H1 (cell line): Measurements from ENCODE around the gene PAX3. TPM values are rescaled to one million over a fixed set of nuclear protein-coding genes. Genes with fewer than 3 reads are reported as not detected.

Experiments used
- CTCF ChIA-PET: fragments of 300-600 bp; sonication (Branson Sonifier 250); formaldehyde crosslinking; loops from one replicate; lab custom pipeline; 2021; ENCODE audit not compliant: partially characterized antibody; lab: Charles Lee
- POLR2A ChIA-PET: fragments of 300-600 bp; sonication (Branson Sonifier 250); formaldehyde crosslinking; loops from one replicate; lab custom pipeline; 2021; ENCODE audit warnings: inconsistent platforms; ENCODE audit not compliant: partially characterized antibody; lab: Charles Lee
- DNase-seq, 2 experiments: peaks; one replicate each; pipeline versions ENCODE4 v3.0.0 to v3.0.0-alpha.2; 2010 to 2022; ENCODE audit warnings: low spot score in 2 of 2, low read depth in 1 of 2, mixed read lengths in 1 of 2
- FAIRE-seq: peaks from 2 replicates; lab custom pipeline; 2011; peaks lifted over from hg19 to GRCh38; lab: Jason Lieb, UNC
- H2AFZ ChIP-seq: 2 replicates; pipeline ENCODE4 v1.8.1; 2012; ENCODE audit warnings: low read length, inconsistent platforms
- H2AK5ac ChIP-seq: 2 replicates; pipeline ENCODE4 v1.6.1; 2013; ENCODE audit warnings: low read depth, low read length
- H2BK120ac ChIP-seq: replicated peaks from 2 replicates; pipeline ENCODE3; 2013; ENCODE audit warnings: low read depth, low read length, inconsistent platforms
- H2BK12ac ChIP-seq: 2 replicates; pipeline ENCODE4 v1.6.1; 2013; ENCODE audit warnings: low read depth, low read length
- H2BK15ac ChIP-seq: 2 replicates; pipeline ENCODE4 v1.6.1; 2013; ENCODE audit warnings: low read length
- H2BK20ac ChIP-seq: 2 replicates; pipeline ENCODE4 v1.6.1; 2013; ENCODE audit warnings: low read length
- H2BK5ac ChIP-seq: 2 replicates; pipeline ENCODE4 v1.6.1; 2013; ENCODE audit warnings: low read depth, low read length
- H3K14ac ChIP-seq: 2 replicates; pipeline ENCODE4 v1.6.1; 2013; ENCODE audit warnings: inconsistent platforms; ENCODE audit not compliant: insufficient read length
- H3K18ac ChIP-seq: 2 replicates; pipeline ENCODE4 v1.6.1; 2013; ENCODE audit warnings: low read length; ENCODE audit errors: extremely low read depth
- H3K23ac ChIP-seq: 2 replicates; pipeline ENCODE4 v1.6.1; 2013; ENCODE audit warnings: inconsistent platforms; ENCODE audit not compliant: insufficient read length
- H3K23me2 ChIP-seq: 2 replicates; pipeline ENCODE4 v1.6.1; 2013; ENCODE audit warnings: low read depth, low read length
- H3K27ac ChIP-seq: 2 replicates; pipeline ENCODE4 v1.6.1; 2011; ENCODE audit warnings: low read depth, low read length, inconsistent platforms
- H3K27me3 ChIP-seq, 4 experiments: replicated peaks in 1 of 4; 1 replicate in 1 of 4; 2 replicates in 3 of 4; pipeline versions ENCODE4 v1.6.1 to v1.8.1; 2011 to 2013; ENCODE audit warnings: low read length in 3 of 4, mild to moderate bottlenecking in 3 of 4, inconsistent platforms in 2 of 4, mixed read lengths in 2 of 4, moderate library complexity in 1 of 4; ENCODE audit not compliant: control insufficient read depth in 3 of 4, insufficient read depth in 3 of 4; ENCODE audit errors: extremely low read depth in 1 of 4
- H3K36me3 ChIP-seq, 4 experiments: 2 replicates each; pipeline versions ENCODE4 v1.6.1 to v1.8.1; 2011 to 2013; ENCODE audit warnings: mild to moderate bottlenecking in 4 of 4, low read length in 3 of 4, moderate library complexity in 2 of 4, control low read depth in 1 of 4, inconsistent platforms in 1 of 4; ENCODE audit not compliant: insufficient read depth in 4 of 4, control insufficient read depth in 2 of 4
- H3K4ac ChIP-seq: replicated peaks from 2 replicates; pipeline ENCODE3; 2013; ENCODE audit warnings: low read length, low read depth, mixed read lengths, inconsistent platforms; ENCODE audit not compliant: insufficient read length
- H3K4me1 ChIP-seq, 4 experiments: replicated peaks in 1 of 4; 1 replicate in 1 of 4; 2 replicates in 3 of 4; pipeline versions ENCODE4 v1.6.1 to v1.8.1; 2011 to 2013; ENCODE audit warnings: low read length in 3 of 4, inconsistent platforms in 2 of 4, mixed read lengths in 1 of 4; ENCODE audit not compliant: insufficient read depth in 4 of 4, control insufficient read depth in 3 of 4
- H3K4me2 ChIP-seq, 2 experiments: 2 replicates each; pipeline versions ENCODE4 v1.6.1 to v1.8.1; 2011 to 2013; ENCODE audit warnings: low read depth in 2 of 2, low read length in 2 of 2, control low read depth in 1 of 2, inconsistent platforms in 1 of 2, mild to moderate bottlenecking in 1 of 2; ENCODE audit not compliant: insufficient read depth in 1 of 2
- H3K4me3 ChIP-seq, 4 experiments: fragments of 200-600, 300-600 bp in 1 of 4; sonication (generic), shearing (Covaris generic), sonication (Bioruptor Twin) in 1 of 4; 2 replicates each; pipeline versions ENCODE4 v1.5.1 to v1.8.1; 2011 to 2016; ENCODE audit warnings: low read length in 4 of 4, low read depth in 3 of 4, control low read depth in 2 of 4, inconsistent platforms in 2 of 4, mild to moderate bottlenecking in 2 of 4, mixed read lengths in 1 of 4, moderate library complexity in 1 of 4; ENCODE audit not compliant: insufficient read depth in 2 of 4; ENCODE audit errors: extremely low read depth in 1 of 4
- H3K56ac ChIP-seq: replicated peaks from 2 replicates; pipeline ENCODE3; 2013; ENCODE audit warnings: low read depth, mild to moderate bottlenecking, mixed read lengths, low read length, inconsistent platforms; ENCODE audit not compliant: insufficient read length
- H3K79me1 ChIP-seq: 2 replicates; pipeline ENCODE4 v1.6.1; 2013; ENCODE audit warnings: low read depth, low read length, control low read depth
- H3K79me2 ChIP-seq, 2 experiments: 2 replicates each; pipeline versions ENCODE4 v1.6.1 to v1.8.1; 2012 to 2013; ENCODE audit warnings: low read length in 2 of 2, mild to moderate bottlenecking in 2 of 2, inconsistent platforms in 1 of 2; ENCODE audit not compliant: insufficient read depth in 2 of 2, control insufficient read depth in 1 of 2
- H3K9ac ChIP-seq, 4 experiments: replicated peaks in 1 of 4; 1 replicate in 1 of 4; 2 replicates in 3 of 4; pipeline versions ENCODE4 v1.6.1 to v1.8.1; 2011 to 2013; ENCODE audit warnings: low read depth in 3 of 4, low read length in 3 of 4, control low read depth in 2 of 4, mild to moderate bottlenecking in 2 of 4, moderate library complexity in 2 of 4, inconsistent platforms in 1 of 4; ENCODE audit errors: extremely low read depth in 1 of 4
- H3K9me3 ChIP-seq, 2 experiments: 2 replicates each; pipeline versions ENCODE4 v1.6.1 to v1.8.1; 2012 to 2013; ENCODE audit warnings: mild to moderate bottlenecking in 2 of 2, moderate library complexity in 2 of 2, control low read depth in 1 of 2, inconsistent platforms in 1 of 2, low read depth in 1 of 2, low read length in 1 of 2, mixed read lengths in 1 of 2; ENCODE audit not compliant: insufficient read depth in 2 of 2
- H4K20me1 ChIP-seq, 2 experiments: replicated peaks in 1 of 2; 2 replicates each; pipeline versions ENCODE3 to v1.8.1; 2011 to 2013; ENCODE audit warnings: inconsistent platforms in 2 of 2, low read length in 2 of 2, mild to moderate bottlenecking in 1 of 2; ENCODE audit not compliant: insufficient read depth in 2 of 2, control insufficient read depth in 1 of 2
- H4K5ac ChIP-seq: 2 replicates; pipeline ENCODE4 v1.6.1; 2013; ENCODE audit warnings: low read length, low read depth, mixed read lengths, inconsistent platforms; ENCODE audit not compliant: insufficient read length
- H4K8ac ChIP-seq: 2 replicates; pipeline ENCODE4 v1.8.0; 2013; ENCODE audit warnings: mild to moderate bottlenecking, moderate library complexity, low read length, inconsistent platforms; ENCODE audit not compliant: insufficient read depth; ENCODE audit errors: extremely low read depth
- H4K91ac ChIP-seq: replicated peaks from 2 replicates; pipeline ENCODE3; 2013; ENCODE audit warnings: low read length, mixed read lengths, inconsistent platforms; ENCODE audit not compliant: insufficient read length
- BACH1 ChIP-seq: IDR thresholded peaks from 2 replicates; pipeline ENCODE4 v1.6.1; 2012; ENCODE audit warnings: low read length, improper control_type of control experiment
- CHD1 ChIP-seq: IDR thresholded peaks from 2 replicates; pipeline ENCODE4 v1.6.1; 2012; ENCODE audit warnings: low read depth, low read length, improper control_type of control experiment
- MAX ChIP-seq: IDR thresholded peaks from 2 replicates; pipeline ENCODE4 v1.6.1; 2012; ENCODE audit warnings: inconsistent platforms
- POU5F1 ChIP-seq: IDR thresholded peaks from 2 replicates; pipeline ENCODE4 v1.6.1; 2011; ENCODE audit warnings: low read depth, mild to moderate bottlenecking, low read length, moderate library complexity
- SAP30 ChIP-seq: fragments of 300-600 bp; sonication (generic); IDR thresholded peaks from 2 replicates; pipeline ENCODE4 v1.7.1; 2012; ENCODE audit warnings: low read length, moderate library complexity, mild to moderate bottlenecking, inconsistent platforms; ENCODE audit not compliant: insufficient read depth, insufficient replicate concordance
- SIX5 ChIP-seq: IDR thresholded peaks from 2 replicates; pipeline ENCODE4 v1.6.1; 2011; ENCODE audit warnings: mild to moderate bottlenecking, low read depth, low read length
- TAF1 ChIP-seq: IDR thresholded peaks from 2 replicates; pipeline ENCODE4 v1.6.1; 2011; ENCODE audit warnings: mild to moderate bottlenecking, low read depth, low read length
- TAF7 ChIP-seq: optimal IDR thresholded peaks from 2 replicates; pipeline ENCODE3; 2011; ENCODE audit warnings: low read depth, mild to moderate bottlenecking, inconsistent platforms, low read length, moderate library complexity, borderline replicate concordance
- WGBS, 2 experiments: shearing (Covaris generic) in 1 of 2; methylation state at CpG; one replicate each; pipeline versions ENCODE4 v1.1.6 to v1.1.7; 2013 to 2015; ENCODE audit warnings: low lambda C conversion rate in 2 of 2, mixed read lengths in 2 of 2, inconsistent platforms in 1 of 2, low coverage in 1 of 2, missing lambda C conversion rate in 1 of 2; ENCODE audit not compliant: insufficient replicate concordance in 2 of 2, insufficient coverage in 1 of 2, insufficient read length in 1 of 2; ENCODE audit errors: extremely low coverage in 1 of 2, missing lambda C conversion rate in 1 of 2; 5-methylcytosine and 5-hydroxymethylcytosine counted together
- polyA plus RNA-seq, 7 experiments: library from polyadenylated mRNA; depleted of rRNA in 3 of 7; stranded (reverse) in 5 of 7; unstranded in 2 of 7; fragments of >200 nt in 5 of 7; fragments of 200-250 nt in 2 of 7; gene quantifications; 1 replicate in 5 of 7; 2 replicates in 1 of 7; 4 replicates in 1 of 7; pipeline versions ENCODE4 v1.2.1 to v1.2.3, GENCODE V29; 2011 to 2013; ENCODE audit warnings: missing spikeins in 2 of 7, mixed read lengths in 2 of 7
- total RNA-seq: library from RNA; stranded (reverse); fragmentation: NEBNext Ultra II Directional; extraction: Animal tissue kit (Norgen Biotek cat#: 25700); gene quantifications from 2 replicates; pipeline ENCODE4 v1.2.1, GENCODE V29; 2021

Gene PAX3
- total and polyA plus RNA-seq, 2 of the 8 experiments (the other 6 are each of a cell fraction or from before 2014, with no cell fraction given): 0.33 TPM; not detected in 1

GRCh38 chr2:222287862-222288479 is 10.8 kb downstream of the PAX3 start:
- POLR2A ChIA-PET: no interaction called here

More at GRCh38 chr2:222287862-222288479, 10.8 kb downstream of the PAX3 start:
- Histone ChIP-seq H2BK5ac (no peak overlapping the region), H4K5ac (no peak overlapping the region), H2AFZ (no peak overlapping the region), H4K91ac (no peak overlapping the region), H3K9me3 (no peaks in the 10 kb centered on the region), H3K9ac (no peak overlapping the region), H2BK15ac (no peak overlapping the region), H3K4me2 (no peak overlapping the region), H3K36me3 (no peaks in the 10 kb centered on the region), H3K27ac (no peak overlapping the region), H3K56ac (no peak overlapping the region), H3K14ac (no peak overlapping the region), H3K79me2 (no peaks in the 10 kb centered on the region), H4K8ac (no peak overlapping the region), H3K4ac (no peak overlapping the region), H3K4me3 (no peak overlapping the region), H3K18ac (no peak overlapping the region), H2AK5ac (no peak overlapping the region), H2BK12ac (no peak overlapping the region), H3K23ac (no peak overlapping the region), H2BK120ac (no peak overlapping the region), H3K23me2 (peaks cover 9% of the 10 kb centered on the region; the same call in 1 of the 2 replicates), H2BK20ac (no peak overlapping the region), H3K79me1 (no peaks in the 10 kb centered on the region), H3K27me3 (peaks cover 43 to 88% (median 64%) of the 10 kb centered on the region in 4 experiments), H4K20me1 (peaks cover 6 to 11% of the 10 kb centered on the region in 2 experiments), H3K4me1 (peaks cover 6 to 22% (median 14%) of the 10 kb centered on the region in 4 experiments; a peak in 6 of 7 replicates)
- DNase-seq: no peak
- 40% methylated on average over 4 of the region's 4 CpGs; no CpG with 5 or more reads in 1 of the 2 experiments for WGBS, 2 experiments
- FAIRE-seq: no peak
- CTCF ChIA-PET: interaction anchor here (0.8 to 1.7 kb wide), 5 partner anchors 15 to 232 kb away, joined by 3 to 5 read pairs (median 3); no protein-coding TSS in a partner anchor
- TF ChIP-seq BACH1 (no peak), TAF7 (no peak), CHD1 (no peak), SAP30 (no peak), POU5F1 (no peak), TAF1 (no peak), MAX (no peak), SIX5 (no peak)
